H9 (cell line): ENCODE results near the gene CACNA1A. TPM values are rescaled to one million over a fixed set of nuclear protein-coding genes. Genes with fewer than 3 reads are reported as not detected.

ENCODE experiments used
- DNase-seq: peaks from one replicate; pipeline ENCODE4 v3.0.0-alpha.2; 2017
- H2AFZ ChIP-seq: one replicate; pipeline ENCODE4 v1.6.1; 2013; ENCODE audit warnings: mild to moderate bottlenecking, low read length, control low read depth, moderate library complexity
- H2AK5ac ChIP-seq: 2 replicates; pipeline ENCODE4 v1.6.1; 2013; ENCODE audit warnings: low read length, control low read depth, mixed read lengths; ENCODE audit not compliant: insufficient read length
- H2BK120ac ChIP-seq: one replicate; pipeline ENCODE4 v1.6.1; 2013; ENCODE audit warnings: low read depth, mild to moderate bottlenecking, low read length, control low read depth, inconsistent platforms; ENCODE audit not compliant: poor library complexity, severe bottlenecking
- H2BK12ac ChIP-seq: 2 replicates; pipeline ENCODE4 v1.6.1; 2013; ENCODE audit warnings: low read length, control low read depth, mixed read lengths, low read depth; ENCODE audit not compliant: insufficient read length
- H2BK15ac ChIP-seq: 2 replicates; pipeline ENCODE4 v1.6.1; 2013; ENCODE audit warnings: low read depth, low read length, control low read depth
- H2BK20ac ChIP-seq: one replicate; pipeline ENCODE4 v1.6.1; 2013; ENCODE audit warnings: low read depth, mild to moderate bottlenecking, low read length, control low read depth, inconsistent platforms; ENCODE audit not compliant: poor library complexity, severe bottlenecking
- H2BK5ac ChIP-seq: 2 replicates; pipeline ENCODE4 v1.6.1; 2013; ENCODE audit warnings: low read length, control low read depth, mixed read lengths; ENCODE audit not compliant: insufficient read length
- H3K14ac ChIP-seq: 2 replicates; pipeline ENCODE4 v1.6.1; 2013; ENCODE audit warnings: low read length, control low read depth; ENCODE audit not compliant: insufficient read depth
- H3K18ac ChIP-seq: 2 replicates; pipeline ENCODE4 v1.6.1; 2013; ENCODE audit warnings: low read depth, mild to moderate bottlenecking, mixed read lengths, low read length, control low read depth; ENCODE audit not compliant: insufficient read length
- H3K23ac ChIP-seq: 2 replicates; pipeline ENCODE4 v1.6.1; 2013; ENCODE audit warnings: low read length, control low read depth, mixed read lengths, low read depth; ENCODE audit not compliant: insufficient read length
- H3K23me2 ChIP-seq: 2 replicates; pipeline ENCODE4 v1.6.1; 2013; ENCODE audit warnings: low read depth, mild to moderate bottlenecking, mixed read lengths, low read length, control low read depth; ENCODE audit not compliant: insufficient read length, poor library complexity, severe bottlenecking
- H3K27ac ChIP-seq: 2 replicates; pipeline ENCODE4 v1.5.1; 2013; ENCODE audit warnings: low read length, control low read depth, mixed read lengths, low read depth; ENCODE audit not compliant: insufficient read length
- H3K27me3 ChIP-seq: 2 replicates; pipeline ENCODE4 v1.6.1; 2013; ENCODE audit warnings: low read length, control low read depth, inconsistent platforms; ENCODE audit not compliant: insufficient read depth
- H3K4ac ChIP-seq: 2 replicates; pipeline ENCODE4 v1.6.1; 2013; ENCODE audit warnings: low read depth, mild to moderate bottlenecking, control low read depth, inconsistent platforms, low read length, moderate library complexity
- H3K4me1 ChIP-seq: 2 replicates; pipeline ENCODE4 v1.6.1; 2013; ENCODE audit warnings: low read length, control low read depth, inconsistent platforms; ENCODE audit not compliant: insufficient read depth
- H3K4me2 ChIP-seq: 2 replicates; pipeline ENCODE4 v1.6.1; 2013; ENCODE audit warnings: low read length, control low read depth, mixed read lengths; ENCODE audit not compliant: insufficient read length, insufficient read depth
- H3K56ac ChIP-seq: 2 replicates; pipeline ENCODE4 v1.6.1; 2013; ENCODE audit warnings: low read depth, mild to moderate bottlenecking, mixed read lengths, low read length, control low read depth; ENCODE audit not compliant: insufficient read length
- H3K79me1 ChIP-seq: 2 replicates; pipeline ENCODE4 v1.6.1; 2013; ENCODE audit warnings: low read depth, mild to moderate bottlenecking, moderate library complexity, low read length, control low read depth, inconsistent platforms; ENCODE audit not compliant: insufficient read depth, poor library complexity, severe bottlenecking
- H3K79me2 ChIP-seq: 2 replicates; pipeline ENCODE4 v1.6.1; 2013; ENCODE audit warnings: low read length, control low read depth, inconsistent platforms; ENCODE audit not compliant: insufficient read depth
- H3K9ac ChIP-seq: 2 replicates; pipeline ENCODE4 v1.6.1; 2013; ENCODE audit warnings: low read length, control low read depth, mixed read lengths; ENCODE audit not compliant: insufficient read length; ENCODE audit errors: extremely low read depth
- H3K9me3 ChIP-seq: one replicate; pipeline ENCODE4 v1.6.1; 2013; ENCODE audit warnings: low read depth, low read length, inconsistent platforms; ENCODE audit not compliant: control insufficient read depth
- H3T11ph ChIP-seq: one replicate; pipeline ENCODE4 v1.6.1; 2013; ENCODE audit warnings: mild to moderate bottlenecking, low read length, control low read depth, inconsistent platforms
- H4K20me1 ChIP-seq: one replicate; pipeline ENCODE4 v1.6.1; 2013; ENCODE audit not compliant: control insufficient read depth, insufficient read length, insufficient read depth
- H4K5ac ChIP-seq: 2 replicates; pipeline ENCODE4 v1.6.1; 2013; ENCODE audit warnings: low read depth, mild to moderate bottlenecking, mixed read lengths, low read length, control low read depth; ENCODE audit not compliant: insufficient read length
- H4K8ac ChIP-seq: replicated peaks from 2 replicates; pipeline ENCODE4 v1.6.1; 2013; ENCODE audit warnings: low read length, control low read depth, mixed read lengths, low read depth; ENCODE audit not compliant: insufficient read length
- H4K91ac ChIP-seq: 2 replicates; pipeline ENCODE4 v1.6.1; 2013; ENCODE audit warnings: low read depth, mild to moderate bottlenecking, moderate library complexity, mixed read lengths, low read length, control low read depth; ENCODE audit not compliant: insufficient read length
- H3K27ac Mint-ChIP-seq, 3 experiments: 2 replicates in 2 of 3; 3 replicates in 1 of 3; pipeline ENCODE4 v1.8.0; 2020 to 2021; ENCODE audit warnings: mixed read lengths in 3 of 3, mild to moderate bottlenecking in 1 of 3, moderate library complexity in 1 of 3
- H3K27me3 Mint-ChIP-seq: 2 replicates; pipeline ENCODE4 v1.8.0; 2021; ENCODE audit warnings: low read depth, mild to moderate bottlenecking, moderate library complexity, mixed read lengths
- H3K36me3 Mint-ChIP-seq, 3 experiments: 2 replicates in 2 of 3; 3 replicates in 1 of 3; pipeline ENCODE4 v1.8.0; 2020 to 2021; ENCODE audit warnings: low read depth in 3 of 3, mixed read lengths in 3 of 3; ENCODE audit not compliant: insufficient read depth in 1 of 3
- H3K4me1 Mint-ChIP-seq, 2 experiments: 2 replicates each; pipeline ENCODE4 v1.8.0; 2020; ENCODE audit warnings: mixed read lengths in 2 of 2
- H3K4me3 Mint-ChIP-seq, 2 experiments: 2 replicates in 1 of 2; 3 replicates in 1 of 2; pipeline ENCODE4 v1.8.0; 2020 to 2021; ENCODE audit warnings: mild to moderate bottlenecking in 2 of 2, mixed read lengths in 2 of 2, moderate library complexity in 1 of 2
- H3K9me3 Mint-ChIP-seq, 2 experiments: 2 replicates in 1 of 2; 3 replicates in 1 of 2; pipeline ENCODE4 v1.8.0; 2020; ENCODE audit warnings: mild to moderate bottlenecking in 2 of 2, mixed read lengths in 2 of 2, moderate library complexity in 1 of 2
- CTCF ChIP-seq: fragments of 200-600 bp; sonication (generic); conservative IDR thresholded peaks from 3 replicates; pipeline ENCODE4 v1.8.0; 2021; ENCODE audit warnings: antibody characterized with exemption, mild to moderate bottlenecking
- WGBS: extraction: QIAGEN DNeasy Blood & Tissue Kit; methylation state at CpG from one replicate; pipeline ENCODE4 v1.1.7; 2013; ENCODE audit warnings: missing lambda C conversion rate, low lambda C conversion rate, mixed read lengths; ENCODE audit not compliant: insufficient read length; ENCODE audit errors: extremely low coverage; 5-methylcytosine and 5-hydroxymethylcytosine counted together
- total RNA-seq: library from RNA; stranded (reverse); gene quantifications from 2 replicates; pipeline ENCODE4 v1.2.1, GENCODE V29; 2021

Gene CACNA1A
- total RNA-seq, 1 experiment from 2014 or later: 8.0 TPM

- no peaks in the 10 kb centered on the region for H3K4me1 Mint-ChIP-seq
- no peak overlapping the region for H3K27ac ChIP-seq
- H2BK5ac ChIP-seq: no peak overlapping the region
- H2BK120ac ChIP-seq: no peak overlapping the region
- H3K23ac ChIP-seq: no peak overlapping the region
- H3K27ac Mint-ChIP-seq: no peak overlapping the region
- H3K36me3 Mint-ChIP-seq: no peaks in the 10 kb centered on the region
- no peaks in the 10 kb centered on the region for H3K4me1 ChIP-seq
- H4K5ac ChIP-seq: no peak overlapping the region
- H4K20me1 ChIP-seq: no peaks in the 10 kb centered on the region
- H4K8ac ChIP-seq: no peak overlapping the region
- no peak overlapping the region for H4K91ac ChIP-seq
- H2BK20ac ChIP-seq: no peak overlapping the region
- H2BK15ac ChIP-seq: no peak overlapping the region
- H3T11ph ChIP-seq: no peak overlapping the region
- no peaks in the 10 kb centered on the region; a peak in 1 of 5 replicates for H3K9me3 Mint-ChIP-seq
- no peaks in the 10 kb centered on the region for H3K79me1 ChIP-seq
- H3K23me2 ChIP-seq: no peaks in the 10 kb centered on the region
- WGBS: no CpG with 5 or more reads among the region's 5 CpGs
- TF ChIP-seq CTCF: no peak
- no peaks in the 10 kb centered on the region for H3K79me2 ChIP-seq
- H3K27me3 ChIP-seq: no peaks in the 10 kb centered on the region
- no peak overlapping the region for H3K18ac ChIP-seq
- H2AK5ac ChIP-seq: no peak overlapping the region
- no peak overlapping the region for H3K56ac ChIP-seq
- H3K14ac ChIP-seq: no peak overlapping the region
- no peak overlapping the region for H3K4me2 ChIP-seq
- H3K27me3 Mint-ChIP-seq: peaks cover 3% of the 10 kb centered on the region; the same call in 1 of the 2 replicates
- H3K9me3 ChIP-seq: no peaks in the 10 kb centered on the region
- no peak for DNase-seq
- no peak overlapping the region for H3K4me3 Mint-ChIP-seq
- no peak overlapping the region for H2BK12ac ChIP-seq
- H3K9ac ChIP-seq: no peak overlapping the region
- H3K4ac ChIP-seq: no peak overlapping the region
- H2AFZ ChIP-seq: no peak overlapping the region
Measured at GRCh38 chr19:13370948-13371347, 135.3 kb downstream of the CACNA1A start.
